ENCODE measurements around the gene COTL1.
"Not testable (repeated sequence)": the region's sequence is repeated elsewhere in the genome, so short reads cannot be mapped to it uniquely, and the experiment has no call there.

Gene COTL1

GRCh38 chr16:84526794-84527531 lies 90.9 kb downstream of the COTL1 start:
- no peak for DNase-seq

GRCh38 chr16:84524941-84525581 lies 92.8 kb downstream of the COTL1 start:
- not testable (repeated sequence) for DNase-seq

DNA sequence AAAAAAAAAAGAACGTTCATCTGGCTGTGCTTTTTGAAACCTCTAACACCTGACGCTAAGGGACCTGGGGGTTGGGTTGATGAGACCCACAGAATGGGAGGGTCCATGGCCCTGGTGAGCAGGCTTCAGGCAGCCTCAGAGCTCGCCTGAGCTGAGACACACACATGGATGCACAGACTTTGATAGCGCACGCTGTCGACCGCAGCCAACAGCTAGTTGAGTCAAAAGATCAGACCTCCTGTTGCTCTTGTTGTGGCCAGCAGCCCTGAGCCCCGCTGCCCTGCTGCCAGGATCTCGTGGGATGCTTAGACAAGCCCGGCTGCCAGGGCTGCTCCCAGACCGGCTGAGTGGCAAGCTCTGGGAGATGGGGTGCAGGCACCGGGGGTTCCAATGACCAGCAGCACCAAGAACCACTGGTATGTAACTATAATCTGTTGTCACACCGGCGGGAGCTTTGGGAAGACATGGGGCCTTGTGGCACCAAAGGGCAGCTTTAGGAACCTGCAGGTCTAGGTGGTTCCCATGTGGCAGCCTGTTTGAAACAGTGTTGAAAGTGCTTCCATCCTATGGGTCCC lies 93.4 kb downstream of the COTL1 start:
- DNase-seq, result no peak

DNA sequence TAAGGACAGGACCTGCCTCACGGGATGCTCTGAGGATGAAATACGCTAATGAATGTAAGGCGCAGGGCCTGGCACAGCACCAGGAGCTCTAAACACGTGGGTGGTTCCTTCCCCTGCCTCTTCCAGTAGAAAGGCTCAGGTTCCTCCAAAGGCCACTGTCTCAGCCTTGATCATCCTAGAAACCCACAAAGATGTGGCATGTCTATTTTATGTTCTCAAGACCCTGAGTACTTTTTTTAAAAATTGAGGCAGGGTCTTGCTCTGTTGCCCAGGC lies 96.4 kb downstream of the COTL1 start:
- no peak for DNase-seq

DNA sequence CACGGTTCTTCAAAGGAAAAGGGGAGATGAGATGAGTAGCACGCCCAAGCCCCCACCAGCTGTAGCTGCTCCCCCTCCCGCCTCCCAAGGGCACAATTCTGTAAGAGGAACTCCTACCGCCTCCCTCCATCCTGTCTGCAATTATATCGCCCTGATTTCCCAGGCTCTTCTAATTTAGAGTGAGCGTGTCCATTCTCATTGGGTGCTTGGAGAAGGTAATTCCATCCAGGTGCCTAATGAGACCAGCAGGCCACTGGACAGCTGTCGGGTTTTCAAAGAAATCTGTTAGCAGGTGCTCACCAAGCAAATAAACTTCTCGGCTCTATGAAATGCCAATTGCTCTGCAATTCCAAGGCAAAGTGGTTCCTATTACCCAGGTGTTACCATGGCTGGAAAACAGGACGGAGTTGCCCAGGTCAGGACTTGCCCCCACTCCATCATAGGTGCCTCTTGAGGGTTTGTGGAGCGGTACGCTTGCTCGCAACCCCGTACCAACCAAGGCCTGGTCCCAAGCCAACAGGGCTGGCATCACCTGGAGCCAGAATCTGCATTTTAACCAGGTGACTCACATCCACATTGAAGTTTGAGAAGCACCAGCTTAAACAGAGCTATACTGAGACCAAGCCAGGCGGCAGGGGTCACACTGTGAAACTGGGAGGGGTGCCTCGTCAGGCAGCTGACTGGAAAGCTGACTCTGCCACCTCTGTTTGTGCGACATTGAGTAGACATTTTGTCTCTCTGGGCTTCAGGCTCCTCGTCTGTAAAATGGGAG lies 97.0 kb downstream of the COTL1 start:
- DNase-seq, result no peak

GRCh38 chr16:84519855-84520254 lies 98.0 kb downstream of the COTL1 start:
- no peak for DNase-seq

DNA sequence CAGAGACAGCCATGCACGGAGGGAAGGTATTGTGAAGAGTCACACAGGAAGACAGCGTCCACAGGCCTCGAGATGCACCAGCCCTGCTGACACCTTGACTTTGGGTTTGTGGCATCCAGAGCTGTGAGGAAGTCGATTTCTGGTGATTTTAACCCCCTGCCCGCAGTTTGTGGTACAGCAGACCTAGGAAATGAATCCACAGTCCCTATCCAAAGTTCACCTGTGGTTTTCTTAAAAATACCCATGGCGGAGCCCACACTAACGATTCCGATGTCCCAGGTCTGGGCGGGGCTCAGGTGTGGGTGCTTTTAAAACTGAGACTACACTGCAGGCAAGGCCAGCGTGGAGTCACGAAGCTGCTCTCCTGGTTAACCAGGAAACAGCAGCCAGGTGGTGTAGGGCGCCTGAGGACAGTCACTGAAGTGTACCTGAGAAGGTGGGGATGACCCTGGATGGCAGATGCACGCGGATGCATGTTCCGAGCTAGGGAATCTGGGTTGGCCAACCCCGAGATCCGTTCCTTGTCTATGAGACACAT lies 99.0 kb downstream of the COTL1 start:
- DNase-seq, result no peak

DNA sequence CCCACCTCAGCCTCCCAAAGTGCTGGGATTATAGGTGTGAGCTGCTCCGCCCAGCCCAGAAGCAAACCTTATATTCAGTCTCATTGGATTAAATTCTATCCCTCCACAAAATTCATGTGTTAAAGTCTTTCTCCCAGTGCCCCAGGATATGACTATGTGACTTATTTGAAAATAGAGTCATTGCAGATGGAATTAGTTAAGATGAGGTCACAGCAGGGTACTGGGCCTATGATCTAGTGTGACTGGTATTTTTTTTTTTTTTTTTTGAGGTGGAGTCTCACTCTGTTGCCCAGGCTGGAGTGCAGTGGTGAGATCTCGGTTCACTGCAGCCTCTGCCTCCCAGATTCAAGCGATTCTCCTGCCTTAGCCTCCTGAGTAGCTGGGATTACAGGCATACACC lies 99.7 kb downstream of the COTL1 start:
- not testable (repeated sequence) for DNase-seq

GRCh38 chr16:84517366-84517765 lies 100.5 kb downstream of the COTL1 start:
- DNase-seq, result no peak
